Lung (tissue), 12 donors: ENCODE measurements around the gene PRELP. TPM values are rescaled to one million over a fixed set of nuclear protein-coding genes. Genes with fewer than 3 reads are reported as not detected.

Experiments
- ATAC-seq: fragments of 200-7000 bp; cut with Tn5 transposase; one replicate; pipeline ENCODE4 v1.9.1; 2020; ENCODE audit warnings: moderate number of reproducible peaks; ENCODE audit not compliant: insufficient read depth, low FRiP score
- DNase-seq, 3 donors: peaks; one replicate each; pipeline ENCODE4 v3.0.0-alpha.2; 2013 to 2017
- H3K27ac ChIP-seq, 2 donors: one replicate each; pipeline ENCODE4 v1.5.1; 2013; ENCODE audit warnings: mild to moderate bottlenecking in 2 of 2, moderate library complexity in 2 of 2, control low read depth in 1 of 2, inconsistent platforms in 1 of 2, low read depth in 1 of 2, low read length in 1 of 2
- H3K27me3 ChIP-seq, 3 donors: one replicate each; pipeline ENCODE4 v1.5.1; 2013; ENCODE audit warnings: low read length in 2 of 3; ENCODE audit not compliant: control insufficient read depth in 3 of 3, insufficient read depth in 3 of 3
- H3K36me3 ChIP-seq, 4 donors: one replicate each; pipeline ENCODE4 v1.5.1; 2013; ENCODE audit warnings: low read length in 4 of 4, mild to moderate bottlenecking in 1 of 4, moderate library complexity in 1 of 4; ENCODE audit not compliant: control insufficient read depth in 4 of 4, insufficient read depth in 4 of 4
- H3K4me1 ChIP-seq, 5 donors: one replicate each; pipeline ENCODE4 v1.5.1; 2013; ENCODE audit warnings: low read length in 5 of 5, mild to moderate bottlenecking in 2 of 5, moderate library complexity in 1 of 5; ENCODE audit not compliant: control insufficient read depth in 5 of 5, insufficient read depth in 5 of 5
- H3K4me3 ChIP-seq: one replicate; pipeline ENCODE4 v1.5.1; 2013; ENCODE audit warnings: mild to moderate bottlenecking, control low read depth, moderate library complexity
- H3K9ac ChIP-seq, 2 donors: one replicate each; pipeline ENCODE4 v1.5.1; 2013; ENCODE audit warnings: low read length in 2 of 2, control low read depth in 1 of 2; ENCODE audit not compliant: insufficient read depth in 1 of 2
- H3K9me3 ChIP-seq, 4 donors: one replicate each; pipeline ENCODE4 v1.5.1; 2013; ENCODE audit warnings: low read length in 3 of 4, mild to moderate bottlenecking in 1 of 4, moderate library complexity in 1 of 4; ENCODE audit not compliant: control insufficient read depth in 4 of 4, insufficient read depth in 3 of 4
- WGBS, 2 donors: extraction: QIAGEN DNeasy Blood & Tissue Kit; methylation state at CpG; one replicate each; pipeline ENCODE4 v1.1.7; 2013; 5-methylcytosine and 5-hydroxymethylcytosine counted together
- polyA plus RNA-seq, 2 donors: library from polyadenylated mRNA; stranded (reverse); fragments of 200-250 nt; gene quantifications; one replicate each; pipeline ENCODE4 v1.2.1, GENCODE V29; 2013
- total RNA-seq, 2 donors: library from RNA; depleted of rRNA in 1 of 2; stranded (reverse); fragments of >200 nt in 1 of 2; gene quantifications; one replicate each; pipeline ENCODE4 v1.2.1, GENCODE V29; 2014 to 2021
- TF ChIP-seq, protein P1 (sequence below): IDR thresholded peaks from 2 replicates; pipeline ENCODE4 v1.5.1; 2012; ENCODE audit warnings: mild to moderate bottlenecking; ENCODE audit errors: control extremely low read depth, extremely low read depth
- donor health status: control.
- donor health status: control.
- donor health status: Bipolar disorder and iron deficiency.
- donor health status: healthy.
- donor health status: DM: yes; HTN: yes; CAD: no.

Gene PRELP
- total and polyA plus RNA-seq, 4 donors = 2.0 to 26.0 (median 13.6) TPM

DNA sequence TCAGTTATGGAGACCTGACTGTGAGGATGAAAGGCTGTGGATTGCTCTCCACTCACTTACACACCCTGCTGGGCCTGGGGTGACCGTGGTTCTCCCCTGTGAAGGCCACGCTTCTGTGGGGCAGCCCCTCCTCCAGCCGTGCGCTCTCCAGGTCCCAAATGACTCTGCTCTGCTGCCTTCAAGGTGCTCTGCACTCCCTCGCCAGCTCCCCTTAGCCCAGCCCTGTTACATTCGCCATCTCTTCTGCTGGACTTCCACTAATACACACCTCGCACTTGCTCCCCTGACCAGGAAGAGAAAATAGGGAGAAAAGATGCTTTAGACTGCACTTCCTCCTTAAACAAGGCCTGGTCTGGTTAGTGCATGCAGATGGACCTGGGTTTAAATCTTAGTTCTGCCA lies 42.9 kb downstream of the PRELP start:
- Histone ChIP-seq H3K36me3 (no peaks in the 10 kb centered on the region), H3K9ac (no peak overlapping the region), H3K27me3 (no peaks in the 10 kb centered on the region), H3K4me1 (peaks cover 0 to 14% (median 6%) of the 10 kb centered on the region in 5 donors), H3K4me3 (no peak overlapping the region), H3K9me3 (no peaks in the 10 kb centered on the region), H3K27ac (no peak overlapping the region)
- 95 to 96% methylated on average over 7 of the region's 7 CpGs for WGBS, 2 donors
- ATAC-seq (no peak), DNase-seq (no peak)
- TF ChIP-seq, protein P1, sequence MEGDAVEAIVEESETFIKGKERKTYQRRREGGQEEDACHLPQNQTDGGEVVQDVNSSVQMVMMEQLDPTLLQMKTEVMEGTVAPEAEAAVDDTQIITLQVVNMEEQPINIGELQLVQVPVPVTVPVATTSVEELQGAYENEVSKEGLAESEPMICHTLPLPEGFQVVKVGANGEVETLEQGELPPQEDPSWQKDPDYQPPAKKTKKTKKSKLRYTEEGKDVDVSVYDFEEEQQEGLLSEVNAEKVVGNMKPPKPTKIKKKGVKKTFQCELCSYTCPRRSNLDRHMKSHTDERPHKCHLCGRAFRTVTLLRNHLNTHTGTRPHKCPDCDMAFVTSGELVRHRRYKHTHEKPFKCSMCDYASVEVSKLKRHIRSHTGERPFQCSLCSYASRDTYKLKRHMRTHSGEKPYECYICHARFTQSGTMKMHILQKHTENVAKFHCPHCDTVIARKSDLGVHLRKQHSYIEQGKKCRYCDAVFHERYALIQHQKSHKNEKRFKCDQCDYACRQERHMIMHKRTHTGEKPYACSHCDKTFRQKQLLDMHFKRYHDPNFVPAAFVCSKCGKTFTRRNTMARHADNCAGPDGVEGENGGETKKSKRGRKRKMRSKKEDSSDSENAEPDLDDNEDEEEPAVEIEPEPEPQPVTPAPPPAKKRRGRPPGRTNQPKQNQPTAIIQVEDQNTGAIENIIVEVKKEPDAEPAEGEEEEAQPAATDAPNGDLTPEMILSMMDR = no peak

DNA sequence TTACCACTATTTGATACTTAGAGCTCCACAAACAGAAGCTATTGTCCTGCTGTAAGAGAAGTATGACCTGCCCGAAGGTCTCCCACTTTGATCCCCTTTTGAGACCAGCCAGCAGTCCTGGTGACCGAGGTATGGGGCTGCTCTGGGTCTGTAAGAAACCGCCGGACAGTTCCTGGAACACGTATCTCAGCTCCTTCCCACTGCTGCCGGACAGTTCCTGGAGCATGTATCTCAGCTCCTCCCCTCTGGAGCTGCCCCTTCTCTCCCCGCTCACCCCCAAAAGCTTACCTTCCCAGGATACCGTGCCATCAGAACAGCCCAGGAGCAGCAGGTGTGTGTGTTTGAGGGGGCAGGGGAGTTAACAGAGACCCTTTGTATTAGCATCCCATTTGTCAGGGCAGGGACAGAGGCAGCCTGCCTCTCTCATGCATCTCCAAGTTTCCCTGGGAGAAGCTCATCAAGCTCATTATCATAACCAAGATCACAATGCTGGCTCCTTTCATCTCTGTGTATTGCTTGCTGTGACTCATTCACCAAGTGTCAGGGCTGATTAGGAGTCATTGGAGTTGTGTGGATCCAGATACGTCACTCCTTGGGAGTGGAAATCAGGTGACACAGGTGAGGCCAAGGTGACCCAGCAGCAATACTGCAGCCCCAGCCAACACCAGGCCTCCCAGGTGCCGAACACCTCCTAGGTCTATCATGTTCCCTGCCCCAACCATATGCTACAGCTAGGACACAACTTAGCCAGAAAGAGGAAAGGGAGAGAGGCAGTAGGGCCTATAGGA lies 43.6 kb downstream of the PRELP start:
- no peak for ATAC-seq
- Histone ChIP-seq H3K4me3 (no peak overlapping the region), H3K27me3 (no peaks in the 10 kb centered on the region), H3K27ac (no peak overlapping the region), H3K9me3 (no peaks in the 10 kb centered on the region), H3K4me1 (peaks cover 0 to 11% (median 4%) of the 10 kb centered on the region in 5 donors), H3K36me3 (no peaks in the 10 kb centered on the region), H3K9ac (no peak overlapping the region)
- TF ChIP-seq, protein P1 = no peak
- no peak for DNase-seq
- WGBS, 2 donors = 93 to 95% methylated on average over 10 of the region's 10 CpGs

DNA sequence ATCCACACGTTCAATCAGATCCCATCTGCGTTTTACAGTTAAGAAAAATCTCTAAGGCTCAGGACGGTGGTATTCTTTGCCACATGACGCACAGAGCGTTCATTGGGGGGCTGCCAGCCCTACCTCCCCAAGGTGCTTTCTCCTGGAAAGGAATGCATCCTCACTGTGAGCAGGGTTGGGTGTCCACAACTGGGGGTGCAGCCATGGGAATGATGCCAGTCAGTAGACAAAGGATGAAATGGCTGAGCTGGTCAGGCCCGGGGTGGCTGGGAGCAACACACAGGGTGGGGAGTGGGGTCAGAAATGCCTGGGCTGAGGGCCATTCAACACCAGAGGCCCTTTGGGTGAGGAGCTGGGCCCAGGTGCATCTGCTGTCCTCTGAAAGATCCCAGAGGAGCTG lies 44.3 kb downstream of the PRELP start:
- ATAC-seq (no peak), DNase-seq (no peak)
- TF ChIP-seq, protein P1 = no peak
- no peaks in the 10 kb centered on the region for H3K9me3 ChIP-seq
- no peaks in the 10 kb centered on the region for H3K36me3 ChIP-seq
- H3K4me1 ChIP-seq = peaks cover 0 to 11% (median 4%) of the 10 kb centered on the region in 5 donors
- H3K4me3 ChIP-seq = no peak overlapping the region
- WGBS, 2 donors = 96 to 97% methylated on average over 6 of the region's 6 CpGs
- no peak overlapping the region for H3K9ac ChIP-seq
- no peaks in the 10 kb centered on the region for H3K27me3 ChIP-seq
- H3K27ac ChIP-seq = no peak overlapping the region
